ENCODE results near the gene DIS3L.
"Not testable (repeated sequence)": the region's sequence is repeated elsewhere in the genome, so short reads cannot be mapped to it uniquely, and the experiment has no call there.

Gene DIS3L

DNA sequence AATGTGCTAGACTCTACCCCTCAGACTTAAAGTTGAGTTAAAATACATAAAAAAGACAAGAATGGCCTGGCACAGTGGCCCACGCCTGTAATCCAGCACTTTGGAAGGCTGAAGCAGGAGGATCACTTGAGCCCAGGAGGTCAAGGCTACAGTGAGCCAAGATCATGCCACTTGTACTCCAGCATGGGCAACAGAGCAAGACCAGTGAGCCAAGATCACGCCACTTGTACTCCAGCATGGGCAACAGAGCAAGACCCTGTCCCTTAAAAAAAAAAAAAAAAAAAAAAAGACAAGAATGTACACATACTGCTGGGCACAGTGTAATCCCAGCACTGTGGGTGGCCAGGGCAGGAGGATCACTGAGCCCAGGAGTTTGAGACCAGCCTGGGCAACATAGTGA, 17.4 kb downstream of the DIS3L start:
- DNase-seq (ENCODE audit: low spot score), result no peak

GRCh38 chr15:66312144-66312543, 18.8 kb downstream of the DIS3L start:
- DNase-seq (ENCODE audit: low spot score), result no peak

DNA sequence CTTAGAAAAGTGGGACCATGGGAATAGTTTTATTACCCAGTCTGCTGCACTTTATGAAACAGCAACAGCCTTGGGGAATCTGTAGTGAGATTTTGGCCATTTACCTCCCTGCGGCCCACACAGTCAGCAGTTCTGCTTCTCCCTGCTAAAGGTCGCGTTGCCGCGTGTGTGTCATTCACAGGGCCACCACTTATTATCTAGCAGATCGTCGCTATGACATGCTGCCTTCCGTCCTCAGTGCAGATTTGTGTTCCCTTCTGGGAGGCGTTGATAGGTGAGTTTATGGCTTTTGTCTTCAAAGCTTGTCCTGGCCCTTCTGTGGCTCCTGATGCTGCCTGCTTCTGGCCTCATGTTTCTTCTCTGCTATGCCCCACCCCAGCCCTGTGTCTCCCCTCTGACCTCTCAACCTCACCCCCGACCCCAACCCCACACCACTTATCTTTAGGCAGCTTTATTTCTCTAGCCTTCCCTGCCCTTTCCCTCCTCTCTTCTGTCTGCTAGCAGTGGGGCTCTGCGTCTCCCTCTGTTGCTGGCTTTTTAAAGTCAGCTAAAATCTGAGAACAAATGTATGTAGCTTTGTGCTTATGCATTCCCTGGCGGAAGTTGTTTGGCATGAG, 30.1 kb downstream of the DIS3L start:
- no peak for DNase-seq (ENCODE audit: low spot score)

DNA sequence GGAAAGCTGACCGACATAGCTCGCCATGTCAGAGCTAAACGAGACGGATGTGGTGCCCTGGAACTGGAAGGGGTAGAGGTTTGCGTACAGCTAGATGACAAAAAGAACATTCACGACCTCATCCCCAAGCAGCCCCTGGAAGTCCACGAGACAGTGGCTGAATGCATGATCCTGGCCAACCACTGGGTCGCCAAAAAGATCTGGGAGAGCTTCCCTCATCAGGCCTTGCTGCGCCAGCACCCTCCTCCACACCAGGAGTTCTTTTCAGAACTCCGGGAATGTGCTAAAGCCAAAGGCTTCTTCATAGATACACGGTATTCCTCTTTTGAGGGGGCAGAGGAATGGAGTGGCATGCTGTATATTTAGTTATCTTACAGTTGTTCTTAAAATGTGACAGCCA, 32.7 kb downstream of the DIS3L start:
- DNase-seq (ENCODE audit: low spot score), result no peak

- DNase-seq (ENCODE audit: low spot score), result no peak
Observed at GRCh38 chr15:66327736-66328135, 34.4 kb downstream of the DIS3L start.

- DNase-seq (ENCODE audit: low spot score), result no peak
Observed at GRCh38 chr15:66328771-66329170, 35.4 kb downstream of the DIS3L start.

DNA sequence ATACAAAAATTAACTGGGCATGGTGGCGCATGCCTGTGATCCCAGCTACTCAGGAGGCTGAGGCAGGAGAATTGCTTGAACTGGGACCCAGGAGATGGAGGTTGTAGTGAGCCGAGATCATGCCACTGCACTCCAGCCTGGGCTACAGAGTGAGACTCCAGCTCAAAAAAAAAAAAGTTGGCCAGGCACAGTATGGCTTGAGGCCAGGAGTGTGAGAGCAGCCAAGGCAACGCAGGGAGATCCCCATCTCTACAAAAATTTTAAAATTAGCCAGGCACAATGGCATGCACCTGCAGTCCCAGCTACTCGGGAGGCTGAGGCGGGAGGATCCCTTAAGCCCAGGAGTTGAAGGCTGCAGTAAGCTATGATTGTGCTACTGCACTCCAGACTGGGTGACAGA, 55.2 kb downstream of the DIS3L start:
- not testable (repeated sequence) for DNase-seq (ENCODE audit: low spot score)

GRCh38 chr15:66356077-66356358, 62.6 kb downstream of the DIS3L start:
- DNase-seq (ENCODE audit: low spot score), result no peak

DNA sequence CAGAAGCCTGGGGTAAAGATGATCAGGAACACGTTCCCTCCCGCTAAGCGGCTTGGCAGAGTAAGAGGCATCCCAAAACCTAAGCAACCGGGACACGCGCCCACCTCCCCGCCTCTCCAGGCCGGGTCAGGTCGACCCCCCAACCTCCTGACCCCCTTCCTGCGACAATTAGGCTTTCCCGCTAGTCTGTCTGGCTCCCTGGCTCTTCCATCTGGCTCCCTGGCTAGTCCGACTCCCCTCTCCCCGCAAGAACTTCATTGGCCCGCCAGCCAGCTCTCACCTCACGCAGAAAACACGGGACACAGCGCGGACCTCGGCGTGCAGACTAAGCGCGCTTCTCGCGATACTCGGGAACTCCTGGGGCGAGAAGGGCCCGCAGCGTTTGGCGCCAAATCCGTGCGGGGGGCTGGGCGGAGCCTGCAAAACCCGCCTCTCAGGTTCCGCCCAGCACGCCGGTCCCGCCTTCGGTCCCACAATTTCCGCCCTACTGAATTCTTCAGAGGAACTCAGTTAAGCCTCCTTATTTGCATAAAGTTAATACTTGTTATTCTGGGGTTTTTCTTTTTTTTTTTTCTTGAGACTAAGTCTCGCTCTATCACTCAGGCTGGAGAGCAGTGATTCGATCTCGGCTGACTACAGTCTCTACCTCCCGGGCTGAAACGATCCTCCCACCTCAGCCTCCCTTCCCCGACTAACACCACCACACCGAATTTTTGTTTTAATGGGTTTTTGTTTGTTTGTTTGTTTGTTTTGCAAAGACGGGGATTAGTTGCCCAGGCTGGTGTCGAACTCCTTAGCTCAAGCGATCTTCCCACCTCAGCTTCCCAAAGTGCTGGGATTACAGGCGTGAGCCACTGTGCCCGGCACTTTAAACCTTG, 63.2 kb downstream of the DIS3L start, which contains the start of gene TIPIN:
TSS of gene TIPIN (minus strand) at position 327 of the 878 bp plus-strand sequence. CDS start 3,738 bp downstream, outside the sequence.
- peak; percentile 98 for DNase-seq (ENCODE audit: low spot score)

GRCh38 chr15:66359740-66360139, 66.4 kb downstream of the DIS3L start:
- no peak for DNase-seq (ENCODE audit: low spot score)

DNA sequence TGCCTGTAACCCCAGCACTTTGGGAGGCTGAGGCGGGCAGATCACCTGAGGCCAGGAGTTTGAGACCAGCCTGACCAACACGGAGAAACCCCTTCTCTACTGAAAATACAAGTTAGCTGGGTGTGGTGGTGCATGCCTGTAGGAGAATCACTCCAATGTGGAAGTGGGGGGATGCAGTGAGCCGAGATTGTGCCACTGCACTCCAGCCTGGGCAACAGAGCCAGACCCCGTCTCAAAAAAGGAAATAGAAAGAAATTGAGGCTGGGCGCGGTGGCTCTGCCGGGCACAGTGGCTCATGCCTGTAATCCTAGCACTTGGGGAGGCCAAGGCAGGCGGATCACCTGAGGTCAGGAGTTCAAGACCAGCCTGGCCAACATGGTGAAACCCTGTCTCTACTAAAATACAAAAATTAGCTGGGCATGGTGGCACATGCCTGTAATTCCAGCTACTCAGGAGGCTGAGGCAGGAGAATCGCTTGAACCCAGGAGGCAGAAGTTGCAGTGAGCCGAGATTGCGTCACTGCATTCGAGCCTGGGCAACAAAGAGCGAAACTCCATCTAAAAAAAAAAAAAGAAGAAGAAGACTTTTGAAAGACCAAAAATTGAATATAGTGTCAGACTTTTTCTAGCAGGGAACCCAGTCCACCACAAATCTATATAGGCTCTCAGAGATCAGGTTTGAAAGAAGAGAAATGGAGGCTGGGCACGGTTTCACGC, 68.5 kb downstream of the DIS3L start:
- DNase-seq (ENCODE audit: low spot score), result not testable (repeated sequence)

- no peak for DNase-seq (ENCODE audit: low spot score)
Observed at GRCh38 chr15:66362776-66363175, 69.4 kb downstream of the DIS3L start.

DNA sequence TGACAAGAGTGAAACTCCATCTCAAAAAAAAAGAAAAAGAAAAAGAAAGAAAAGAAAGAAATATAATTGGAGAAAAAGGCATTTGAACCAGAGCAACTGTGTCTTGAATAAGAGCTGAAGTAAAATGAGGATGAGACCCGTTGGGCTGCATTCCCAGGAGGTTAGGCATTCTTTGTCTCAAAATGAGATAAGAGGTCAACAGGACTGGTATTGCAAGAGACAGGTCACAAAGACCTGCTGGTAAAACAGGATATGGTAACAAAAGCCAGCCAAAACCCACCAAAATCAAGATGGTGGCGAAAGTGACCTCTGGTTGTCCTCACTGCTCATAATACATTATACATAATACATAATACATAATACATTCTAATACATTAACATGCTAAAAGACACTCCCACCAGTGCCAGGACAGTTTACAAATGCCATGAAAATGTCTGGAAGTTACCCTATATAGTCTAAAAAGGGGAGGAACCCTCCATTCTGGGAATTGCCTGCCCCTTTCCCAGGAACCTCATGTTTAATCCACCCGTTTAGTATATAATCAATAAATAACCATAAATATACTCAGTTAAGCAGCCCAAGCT, 71.7 kb downstream of the DIS3L start:
- no peak for DNase-seq (ENCODE audit: low spot score)

- DNase-seq (ENCODE audit: low spot score), result peak; percentile 67
Observed at GRCh38 chr15:66369773-66370651, 76.6 kb downstream of the DIS3L start.

DNA sequence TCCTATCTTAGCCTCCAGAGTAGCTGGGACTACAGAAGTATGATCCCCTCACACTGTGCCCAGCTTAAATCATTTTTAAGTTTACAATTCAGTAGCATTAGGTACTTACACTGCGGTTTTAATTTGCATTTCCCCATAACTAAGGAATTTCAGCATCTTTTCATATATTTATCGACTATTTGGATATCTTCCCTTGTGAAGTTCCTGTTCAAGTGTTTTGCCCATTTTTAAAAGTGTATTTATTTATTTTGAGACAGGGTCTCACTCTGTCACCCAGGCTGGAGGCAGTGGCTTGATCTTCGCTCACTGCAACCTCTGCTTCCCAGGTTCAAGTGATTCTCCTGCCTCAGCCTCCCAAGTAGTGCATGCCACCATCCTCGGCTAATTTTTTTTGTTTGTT, 80.8 kb downstream of the DIS3L start:
- DNase-seq (ENCODE audit: low spot score), result no peak

GRCh38 chr15:66378814-66379430, 85.6 kb downstream of the DIS3L start:
- DNase-seq (ENCODE audit: low spot score), result no peak

DNA sequence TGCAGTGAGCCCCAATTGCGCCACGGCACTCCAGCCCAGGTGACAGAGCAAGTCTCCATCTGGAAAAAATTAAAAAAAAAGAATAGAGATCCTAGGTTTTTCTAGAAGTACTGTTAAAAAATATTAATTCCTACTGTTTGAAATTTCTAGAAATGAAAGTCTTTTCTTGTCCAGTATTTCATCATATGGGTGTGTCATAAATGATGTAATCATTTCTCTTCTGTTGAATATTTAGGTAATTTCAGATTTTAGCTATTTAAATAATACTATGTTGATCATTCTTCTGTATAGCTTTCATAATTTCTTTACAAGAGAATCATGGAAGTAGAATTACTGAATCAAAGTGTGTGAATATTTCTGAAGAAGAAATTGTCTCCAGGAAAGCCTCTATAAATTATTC, 88.0 kb downstream of the DIS3L start:
- DNase-seq (ENCODE audit: low spot score), result not testable (repeated sequence)

Measured in D341Med (cell line).